GM23338 (cell line): ENCODE data around the gene PER1.
A peak's percentile ranks its signal among the peaks of the same experiment; 100 is the strongest.

Experiments
- CREB1 ChIP-seq: fragments of 250-450 bp; sonication (Bioruptor Pico); IDR thresholded peaks from 2 replicates; pipeline ENCODE4 v1.5.0; 2020; ENCODE audit warnings: low read depth, mild to moderate bottlenecking, moderate library complexity
- EZH2 ChIP-seq: fragments of 200-600 bp; sonication (generic); IDR thresholded peaks from one replicate; pipeline ENCODE4 v1.8.0; 2017; ENCODE audit warnings: antibody characterized with exemption, mild to moderate bottlenecking, low read depth; ENCODE audit not compliant: unreplicated experiment
- EZH2phosphoT487 ChIP-seq: fragments of 200-600 bp; sonication (generic); IDR thresholded peaks from one replicate; pipeline ENCODE4 v1.8.1; 2018; ENCODE audit warnings: antibody characterized with exemption; ENCODE audit not compliant: unreplicated experiment
- JUNB ChIP-seq: IDR thresholded peaks from one replicate; pipeline ENCODE4 v1.6.1; 2016; ENCODE audit warnings: antibody characterized with exemption; ENCODE audit not compliant: unreplicated experiment
- POLR2AphosphoS5 ChIP-seq: IDR thresholded peaks from 2 replicates; pipeline ENCODE4 v1.6.1; 2016; ENCODE audit warnings: antibody characterized with exemption, low read depth
- REST ChIP-seq: IDR thresholded peaks from one replicate; pipeline ENCODE4 v1.6.1; 2018; ENCODE audit warnings: antibody characterized with exemption; ENCODE audit not compliant: unreplicated experiment
- STAT1 ChIP-seq: IDR thresholded peaks from one replicate; pipeline ENCODE4 v1.6.1; 2016; ENCODE audit warnings: antibody characterized with exemption; ENCODE audit not compliant: unreplicated experiment
- ZNF114 ChIP-seq: fragments of 250-450 bp; sonication (Bioruptor Pico); IDR thresholded peaks from 2 replicates; pipeline ENCODE4 v1.5.0; 2020; ENCODE audit warnings: mild to moderate bottlenecking, moderate library complexity
- ZNF331 ChIP-seq: fragments of 250-450 bp; sonication (Bioruptor Pico); IDR thresholded peaks from 2 replicates; pipeline ENCODE4 v1.5.0; 2020; ENCODE audit warnings: low read depth, mild to moderate bottlenecking, moderate library complexity
- TF ChIP-seq, protein P1 (sequence below), 2 experiments: fragments of 200-600 bp in 1 of 2; sonication (generic) in 1 of 2; conservative IDR thresholded peaks; 2 replicates each; pipeline versions ENCODE4 v1.5.1 to v1.6.1; 2016 to 2017; ENCODE audit warnings: antibody characterized with exemption in 2 of 2, low read depth in 2 of 2, mild to moderate bottlenecking in 2 of 2, moderate library complexity in 1 of 2
- TF ChIP-seq, protein P2 (sequence below): IDR thresholded peaks from 2 replicates; pipeline ENCODE4 v1.6.1; 2016; ENCODE audit warnings: antibody characterized with exemption
- TF ChIP-seq, protein P3 (sequence below): fragments of 250-450 bp; sonication (Bioruptor Pico); IDR thresholded peaks from 2 replicates; pipeline ENCODE4 v1.5.0; 2020; ENCODE audit warnings: mild to moderate bottlenecking, moderate library complexity

DNA sequence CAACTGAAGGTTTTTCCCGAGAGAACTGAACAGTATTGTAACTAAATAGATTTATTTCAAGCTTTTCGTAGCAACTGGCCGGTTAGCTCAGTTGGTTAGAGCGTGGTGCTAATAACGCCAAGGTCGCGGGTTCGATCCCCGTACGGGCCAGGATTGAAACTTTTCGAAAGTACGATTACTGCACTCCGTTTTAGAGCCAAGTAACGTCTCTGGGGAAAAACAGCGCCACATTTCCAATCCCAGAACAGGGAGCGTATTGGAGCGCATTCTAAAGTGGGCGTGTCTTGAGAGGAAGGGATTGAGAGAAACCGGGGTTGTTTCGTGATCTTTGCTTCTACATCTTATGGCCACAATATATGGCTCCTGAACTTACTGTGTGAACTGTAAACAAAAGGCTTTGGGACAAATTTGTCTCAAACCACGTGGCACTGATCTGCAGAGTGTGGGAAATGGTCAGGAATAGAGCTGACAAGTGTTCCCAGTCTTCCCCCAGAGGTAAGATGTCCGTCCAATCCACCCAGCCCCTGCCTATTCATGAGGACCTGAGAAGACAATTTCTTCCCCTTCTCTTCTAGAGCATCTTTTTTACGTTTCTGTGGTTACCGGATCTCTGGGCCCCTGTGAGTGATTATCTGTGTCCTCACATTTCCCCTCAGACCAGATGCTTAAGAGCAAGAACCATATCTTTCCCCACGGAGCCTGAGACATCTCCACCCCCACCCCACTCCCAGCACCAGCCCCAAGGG lies 35.5 kb upstream of the PER1 start:
- TF ChIP-seq, protein P1, sequence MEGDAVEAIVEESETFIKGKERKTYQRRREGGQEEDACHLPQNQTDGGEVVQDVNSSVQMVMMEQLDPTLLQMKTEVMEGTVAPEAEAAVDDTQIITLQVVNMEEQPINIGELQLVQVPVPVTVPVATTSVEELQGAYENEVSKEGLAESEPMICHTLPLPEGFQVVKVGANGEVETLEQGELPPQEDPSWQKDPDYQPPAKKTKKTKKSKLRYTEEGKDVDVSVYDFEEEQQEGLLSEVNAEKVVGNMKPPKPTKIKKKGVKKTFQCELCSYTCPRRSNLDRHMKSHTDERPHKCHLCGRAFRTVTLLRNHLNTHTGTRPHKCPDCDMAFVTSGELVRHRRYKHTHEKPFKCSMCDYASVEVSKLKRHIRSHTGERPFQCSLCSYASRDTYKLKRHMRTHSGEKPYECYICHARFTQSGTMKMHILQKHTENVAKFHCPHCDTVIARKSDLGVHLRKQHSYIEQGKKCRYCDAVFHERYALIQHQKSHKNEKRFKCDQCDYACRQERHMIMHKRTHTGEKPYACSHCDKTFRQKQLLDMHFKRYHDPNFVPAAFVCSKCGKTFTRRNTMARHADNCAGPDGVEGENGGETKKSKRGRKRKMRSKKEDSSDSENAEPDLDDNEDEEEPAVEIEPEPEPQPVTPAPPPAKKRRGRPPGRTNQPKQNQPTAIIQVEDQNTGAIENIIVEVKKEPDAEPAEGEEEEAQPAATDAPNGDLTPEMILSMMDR (conservative IDR thresholded peaks at IDR 0.05; ENCODE audit: low read depth in 2 of 2): peak in 1 of 2 experiments; percentile 30; a peak in 1 of 4 replicates
- TF ChIP-seq EZH2phosphoT487: no peak
- TF ChIP-seq POLR2AphosphoS5: 0 out of 2 replicates have a peak, but pooled peaks have one; percentile 31
- TF ChIP-seq EZH2: no peak
- no peak for TF ChIP-seq REST
- no peak for TF ChIP-seq STAT1
- TF ChIP-seq, protein P2, sequence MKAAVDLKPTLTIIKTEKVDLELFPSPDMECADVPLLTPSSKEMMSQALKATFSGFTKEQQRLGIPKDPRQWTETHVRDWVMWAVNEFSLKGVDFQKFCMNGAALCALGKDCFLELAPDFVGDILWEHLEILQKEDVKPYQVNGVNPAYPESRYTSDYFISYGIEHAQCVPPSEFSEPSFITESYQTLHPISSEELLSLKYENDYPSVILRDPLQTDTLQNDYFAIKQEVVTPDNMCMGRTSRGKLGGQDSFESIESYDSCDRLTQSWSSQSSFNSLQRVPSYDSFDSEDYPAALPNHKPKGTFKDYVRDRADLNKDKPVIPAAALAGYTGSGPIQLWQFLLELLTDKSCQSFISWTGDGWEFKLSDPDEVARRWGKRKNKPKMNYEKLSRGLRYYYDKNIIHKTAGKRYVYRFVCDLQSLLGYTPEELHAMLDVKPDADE: no peak
- no peak for TF ChIP-seq JUNB
- no peak for TF ChIP-seq CREB1 (CRISPR knock-in tag)
- TF ChIP-seq ZNF331 (CRISPR knock-in tag): no peak
- TF ChIP-seq, protein P3, sequence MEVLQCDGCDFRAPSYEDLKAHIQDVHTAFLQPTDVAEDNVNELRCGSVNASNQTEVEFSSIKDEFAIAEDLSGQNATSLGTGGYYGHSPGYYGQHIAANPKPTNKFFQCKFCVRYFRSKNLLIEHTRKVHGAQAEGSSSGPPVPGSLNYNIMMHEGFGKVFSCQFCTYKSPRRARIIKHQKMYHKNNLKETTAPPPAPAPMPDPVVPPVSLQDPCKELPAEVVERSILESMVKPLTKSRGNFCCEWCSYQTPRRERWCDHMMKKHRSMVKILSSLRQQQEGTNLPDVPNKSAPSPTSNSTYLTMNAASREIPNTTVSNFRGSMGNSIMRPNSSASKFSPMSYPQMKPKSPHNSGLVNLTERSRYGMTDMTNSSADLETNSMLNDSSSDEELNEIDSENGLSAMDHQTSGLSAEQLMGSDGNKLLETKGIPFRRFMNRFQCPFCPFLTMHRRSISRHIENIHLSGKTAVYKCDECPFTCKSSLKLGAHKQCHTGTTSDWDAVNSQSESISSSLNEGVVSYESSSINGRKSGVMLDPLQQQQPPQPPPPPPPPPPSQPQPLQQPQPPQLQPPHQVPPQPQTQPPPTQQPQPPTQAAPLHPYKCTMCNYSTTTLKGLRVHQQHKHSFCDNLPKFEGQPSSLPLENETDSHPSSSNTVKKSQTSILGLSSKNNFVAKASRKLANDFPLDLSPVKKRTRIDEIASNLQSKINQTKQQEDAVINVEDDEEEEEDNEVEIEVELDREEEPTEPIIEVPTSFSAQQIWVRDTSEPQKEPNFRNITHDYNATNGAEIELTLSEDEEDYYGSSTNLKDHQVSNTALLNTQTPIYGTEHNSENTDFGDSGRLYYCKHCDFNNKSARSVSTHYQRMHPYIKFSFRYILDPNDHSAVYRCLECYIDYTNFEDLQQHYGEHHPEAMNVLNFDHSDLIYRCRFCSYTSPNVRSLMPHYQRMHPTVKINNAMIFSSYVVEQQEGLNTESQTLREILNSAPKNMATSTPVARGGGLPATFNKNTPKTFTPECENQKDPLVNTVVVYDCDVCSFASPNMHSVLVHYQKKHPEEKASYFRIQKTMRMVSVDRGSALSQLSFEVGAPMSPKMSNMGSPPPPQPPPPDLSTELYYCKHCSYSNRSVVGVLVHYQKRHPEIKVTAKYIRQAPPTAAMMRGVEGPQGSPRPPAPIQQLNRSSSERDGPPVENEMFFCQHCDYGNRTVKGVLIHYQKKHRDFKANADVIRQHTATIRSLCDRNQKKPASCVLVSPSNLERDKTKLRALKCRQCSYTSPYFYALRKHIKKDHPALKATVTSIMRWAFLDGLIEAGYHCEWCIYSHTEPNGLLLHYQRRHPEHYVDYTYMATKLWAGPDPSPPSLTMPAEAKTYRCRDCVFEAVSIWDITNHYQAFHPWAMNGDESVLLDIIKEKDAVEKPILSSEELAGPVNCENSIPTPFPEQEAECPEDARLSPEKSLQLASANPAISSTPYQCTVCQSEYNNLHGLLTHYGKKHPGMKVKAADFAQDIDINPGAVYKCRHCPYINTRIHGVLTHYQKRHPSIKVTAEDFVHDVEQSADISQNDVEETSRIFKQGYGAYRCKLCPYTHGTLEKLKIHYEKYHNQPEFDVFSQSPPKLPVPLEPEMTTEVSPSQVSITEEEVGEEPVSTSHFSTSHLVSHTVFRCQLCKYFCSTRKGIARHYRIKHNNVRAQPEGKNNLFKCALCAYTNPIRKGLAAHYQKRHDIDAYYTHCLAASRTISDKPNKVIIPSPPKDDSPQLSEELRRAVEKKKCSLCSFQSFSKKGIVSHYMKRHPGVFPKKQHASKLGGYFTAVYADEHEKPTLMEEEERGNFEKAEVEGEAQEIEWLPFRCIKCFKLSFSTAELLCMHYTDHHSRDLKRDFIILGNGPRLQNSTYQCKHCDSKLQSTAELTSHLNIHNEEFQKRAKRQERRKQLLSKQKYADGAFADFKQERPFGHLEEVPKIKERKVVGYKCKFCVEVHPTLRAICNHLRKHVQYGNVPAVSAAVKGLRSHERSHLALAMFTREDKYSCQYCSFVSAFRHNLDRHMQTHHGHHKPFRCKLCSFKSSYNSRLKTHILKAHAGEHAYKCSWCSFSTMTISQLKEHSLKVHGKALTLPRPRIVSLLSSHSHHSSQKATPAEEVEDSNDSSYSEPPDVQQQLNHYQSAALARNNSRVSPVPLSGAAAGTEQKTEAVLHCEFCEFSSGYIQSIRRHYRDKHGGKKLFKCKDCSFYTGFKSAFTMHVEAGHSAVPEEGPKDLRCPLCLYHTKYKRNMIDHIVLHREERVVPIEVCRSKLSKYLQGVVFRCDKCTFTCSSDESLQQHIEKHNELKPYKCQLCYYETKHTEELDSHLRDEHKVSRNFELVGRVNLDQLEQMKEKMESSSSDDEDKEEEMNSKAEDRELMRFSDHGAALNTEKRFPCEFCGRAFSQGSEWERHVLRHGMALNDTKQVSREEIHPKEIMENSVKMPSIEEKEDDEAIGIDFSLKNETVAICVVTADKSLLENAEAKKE: no peak
- no peak for TF ChIP-seq ZNF114 (CRISPR knock-in tag)
